ENCODE data around the gene CCR6. TPM values are rescaled to one million over a fixed set of nuclear protein-coding genes. Genes with fewer than 3 reads are reported as not detected.

Gene CCR6
- total and polyA plus RNA-seq, 2 of the 13 experiments (the other 11 are each of a cell fraction or from before 2014, with no cell fraction given), result 4.5 to 8.7 TPM

DNA sequence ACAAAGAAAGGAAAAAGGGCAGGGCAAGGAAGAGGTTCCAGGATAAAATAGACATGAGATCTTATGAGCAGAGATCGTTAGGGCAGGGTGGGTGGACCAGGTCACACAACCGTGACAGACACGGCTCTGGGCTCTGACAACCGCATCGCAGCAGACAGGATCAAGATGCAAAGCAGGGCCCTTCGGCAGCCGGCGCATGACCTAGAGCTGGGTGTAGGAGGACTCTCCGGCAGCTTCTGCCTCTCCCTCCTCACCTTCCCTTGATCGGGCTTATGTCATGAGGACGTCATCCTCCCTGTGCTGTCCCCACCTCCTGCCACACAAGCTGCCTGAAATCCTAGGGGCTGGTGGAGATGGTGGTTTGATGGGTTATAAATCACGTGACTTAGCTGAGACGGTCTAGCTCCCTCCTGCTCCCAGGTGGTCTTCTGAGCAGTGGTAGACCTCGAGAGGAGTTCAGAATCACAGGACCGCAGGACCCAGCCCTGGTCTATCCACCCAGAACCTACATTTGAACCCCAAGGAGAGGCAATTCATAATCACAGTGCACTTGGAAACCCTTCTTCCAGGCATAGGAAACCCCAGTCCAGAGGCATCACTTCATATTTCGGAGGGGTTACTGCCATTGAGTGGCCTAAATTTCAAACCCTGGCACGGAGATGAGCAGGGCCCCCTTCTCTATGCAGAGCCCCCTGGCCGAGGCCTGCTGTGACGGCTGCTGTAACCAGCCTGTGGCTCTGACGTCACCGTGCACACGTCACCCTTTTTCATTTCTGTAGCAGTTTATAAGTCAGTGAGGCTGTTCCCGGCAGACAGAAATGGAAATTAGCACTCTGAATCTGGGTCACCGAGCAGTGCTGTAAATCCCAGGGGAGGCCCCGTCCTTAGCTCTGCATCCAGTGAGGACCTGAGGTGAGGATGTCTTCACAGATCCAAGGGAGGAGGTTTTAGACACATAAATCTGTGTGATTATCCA is 8.7 kb upstream of the CCR6 start:
- FAIRE-seq (no peak), DNase-seq (ENCODE audit: low spot score) (no peak), ATAC-seq (no peak)
- H3K79me2 ChIP-seq (ENCODE audit: insufficient read depth, low read length), result no peaks in the 10 kb centered on the region
- BruUV-seq (replicated peaks), result no TSS peak
- in situ Hi-C loops (cut with HindIII; ENCODE audit: extremely low pct_ligation_motif_present, low pct_unique_long_range_greater_than_20kb), result no loop called here
- peak; percentile 95 for TF ChIP-seq CREB1 (IDR thresholded peaks at IDR 0.05)
- TF ChIP-seq CREB1 (CRISPR knock-in tag; IDR thresholded peaks at IDR 0.05), result no peak
- TF ChIP-seq, protein P1, sequence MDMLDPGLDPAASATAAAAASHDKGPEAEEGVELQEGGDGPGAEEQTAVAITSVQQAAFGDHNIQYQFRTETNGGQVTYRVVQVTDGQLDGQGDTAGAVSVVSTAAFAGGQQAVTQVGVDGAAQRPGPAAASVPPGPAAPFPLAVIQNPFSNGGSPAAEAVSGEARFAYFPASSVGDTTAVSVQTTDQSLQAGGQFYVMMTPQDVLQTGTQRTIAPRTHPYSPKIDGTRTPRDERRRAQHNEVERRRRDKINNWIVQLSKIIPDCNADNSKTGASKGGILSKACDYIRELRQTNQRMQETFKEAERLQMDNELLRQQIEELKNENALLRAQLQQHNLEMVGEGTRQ (IDR thresholded peaks at IDR 0.05; ENCODE audit: low read depth, low read length), result peak; percentile 64; the same call in 1 of the 2 replicates
- TF ChIP-seq, protein P1 (CRISPR knock-in tag; IDR thresholded peaks at IDR 0.05; ENCODE audit: borderline replicate concordance), result no peak
- TF ChIP-seq KLF12 (CRISPR knock-in tag; IDR thresholded peaks at IDR 0.05; ENCODE audit: borderline replicate concordance), result no peak
- TF ChIP-seq, protein P2, sequence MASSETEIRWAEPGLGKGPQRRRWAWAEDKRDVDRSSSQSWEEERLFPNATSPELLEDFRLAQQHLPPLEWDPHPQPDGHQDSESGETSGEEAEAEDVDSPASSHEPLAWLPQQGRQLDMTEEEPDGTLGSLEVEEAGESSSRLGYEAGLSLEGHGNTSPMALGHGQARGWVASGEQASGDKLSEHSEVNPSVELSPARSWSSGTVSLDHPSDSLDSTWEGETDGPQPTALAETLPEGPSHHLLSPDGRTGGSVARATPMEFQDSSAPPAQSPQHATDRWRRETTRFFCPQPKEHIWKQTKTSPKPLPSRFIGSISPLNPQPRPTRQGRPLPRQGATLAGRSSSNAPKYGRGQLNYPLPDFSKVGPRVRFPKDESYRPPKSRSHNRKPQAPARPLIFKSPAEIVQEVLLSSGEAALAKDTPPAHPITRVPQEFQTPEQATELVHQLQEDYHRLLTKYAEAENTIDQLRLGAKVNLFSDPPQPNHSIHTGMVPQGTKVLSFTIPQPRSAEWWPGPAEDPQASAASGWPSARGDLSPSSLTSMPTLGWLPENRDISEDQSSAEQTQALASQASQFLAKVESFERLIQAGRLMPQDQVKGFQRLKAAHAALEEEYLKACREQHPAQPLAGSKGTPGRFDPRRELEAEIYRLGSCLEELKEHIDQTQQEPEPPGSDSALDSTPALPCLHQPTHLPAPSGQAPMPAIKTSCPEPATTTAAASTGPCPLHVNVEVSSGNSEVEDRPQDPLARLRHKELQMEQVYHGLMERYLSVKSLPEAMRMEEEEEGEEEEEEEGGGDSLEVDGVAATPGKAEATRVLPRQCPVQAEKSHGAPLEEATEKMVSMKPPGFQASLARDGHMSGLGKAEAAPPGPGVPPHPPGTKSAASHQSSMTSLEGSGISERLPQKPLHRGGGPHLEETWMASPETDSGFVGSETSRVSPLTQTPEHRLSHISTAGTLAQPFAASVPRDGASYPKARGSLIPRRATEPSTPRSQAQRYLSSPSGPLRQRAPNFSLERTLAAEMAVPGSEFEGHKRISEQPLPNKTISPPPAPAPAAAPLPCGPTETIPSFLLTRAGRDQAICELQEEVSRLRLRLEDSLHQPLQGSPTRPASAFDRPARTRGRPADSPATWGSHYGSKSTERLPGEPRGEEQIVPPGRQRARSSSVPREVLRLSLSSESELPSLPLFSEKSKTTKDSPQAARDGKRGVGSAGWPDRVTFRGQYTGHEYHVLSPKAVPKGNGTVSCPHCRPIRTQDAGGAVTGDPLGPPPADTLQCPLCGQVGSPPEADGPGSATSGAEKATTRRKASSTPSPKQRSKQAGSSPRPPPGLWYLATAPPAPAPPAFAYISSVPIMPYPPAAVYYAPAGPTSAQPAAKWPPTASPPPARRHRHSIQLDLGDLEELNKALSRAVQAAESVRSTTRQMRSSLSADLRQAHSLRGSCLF (CRISPR knock-in tag; IDR thresholded peaks at IDR 0.05; ENCODE audit: borderline replicate concordance), result no peak
- TF ChIP-seq ATF1 (CRISPR knock-in tag; IDR thresholded peaks at IDR 0.05), result no peak
- TF ChIP-seq, protein P3, sequence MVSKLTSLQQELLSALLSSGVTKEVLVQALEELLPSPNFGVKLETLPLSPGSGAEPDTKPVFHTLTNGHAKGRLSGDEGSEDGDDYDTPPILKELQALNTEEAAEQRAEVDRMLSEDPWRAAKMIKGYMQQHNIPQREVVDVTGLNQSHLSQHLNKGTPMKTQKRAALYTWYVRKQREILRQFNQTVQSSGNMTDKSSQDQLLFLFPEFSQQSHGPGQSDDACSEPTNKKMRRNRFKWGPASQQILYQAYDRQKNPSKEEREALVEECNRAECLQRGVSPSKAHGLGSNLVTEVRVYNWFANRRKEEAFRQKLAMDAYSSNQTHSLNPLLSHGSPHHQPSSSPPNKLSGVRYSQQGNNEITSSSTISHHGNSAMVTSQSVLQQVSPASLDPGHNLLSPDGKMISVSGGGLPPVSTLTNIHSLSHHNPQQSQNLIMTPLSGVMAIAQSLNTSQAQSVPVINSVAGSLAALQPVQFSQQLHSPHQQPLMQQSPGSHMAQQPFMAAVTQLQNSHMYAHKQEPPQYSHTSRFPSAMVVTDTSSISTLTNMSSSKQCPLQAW (CRISPR knock-in tag; IDR thresholded peaks at IDR 0.05), result no peak
- peak; percentile 68 for TF ChIP-seq ATF7 (IDR thresholded peaks at IDR 0.05)
- TF ChIP-seq ATF7 (CRISPR knock-in tag; IDR thresholded peaks at IDR 0.05), result no peak
- peak; percentile 79 for TF ChIP-seq RAD51 (IDR thresholded peaks at IDR 0.05; ENCODE audit: borderline replicate concordance)
- no peak for TF ChIP-seq REL (CRISPR knock-in tag; conservative IDR thresholded peaks at IDR 0.05)
- TF ChIP-seq KDM3A (CRISPR knock-in tag; IDR thresholded peaks at IDR 0.05; ENCODE audit: low read depth), result no peak
- TF ChIP-seq ZNF337 (CRISPR knock-in tag; IDR thresholded peaks at IDR 0.05; ENCODE audit: borderline replicate concordance, low read depth), result no peak
- no peak for TF ChIP-seq RBM22 (optimal IDR thresholded peaks at IDR 0.05; ENCODE audit: low read length)
- CTCF ChIA-PET (ENCODE audit: low intra/inter-chr PET ratio, low total read pairs), result no interaction called here
- H3K27me3 ChIP-seq (ENCODE audit: control insufficient read depth in 1 of 2, insufficient read depth in 2 of 2, low read length in 2 of 2), result peaks cover 2 to 57% of the 10 kb centered on the region in 2 experiments; a peak in 4 of 5 replicates
- H3K4me3 ChIP-seq (replicated peaks in 1 of 3; ENCODE audit: insufficient read depth in 1 of 3, low read depth in 2 of 3, low read length in 3 of 3), result no peak overlapping the region
- no peak overlapping the region for H2AFZ ChIP-seq (ENCODE audit: low read length)
- POLR2A ChIA-PET, result no interaction called here
- H3K9ac ChIP-seq (ENCODE audit: insufficient read depth, low read depth, low read length), result no peak overlapping the region
- no peak overlapping the region for H3K27ac ChIP-seq (ENCODE audit: extremely low read length, insufficient read depth, low read length)
- no peaks in the 10 kb centered on the region for H3K9me3 ChIP-seq (ENCODE audit: low read length)
- intact Hi-C loops (cut with micrococcal nuclease; ENCODE audit: unreplicated experiment), result no loop called here
- H4K20me1 ChIP-seq (ENCODE audit: insufficient read depth, low read length), result no peaks in the 10 kb centered on the region
- H3K4me1 ChIP-seq (ENCODE audit: insufficient read depth, low read length), result peaks cover 21% of the 10 kb centered on the region
- WGBS (ENCODE audit: low lambda C conversion rate), result 38% methylated on average over 24 of the region's 25 CpGs
- no peak overlapping the region for H3K4me2 ChIP-seq (ENCODE audit: low read depth, low read length)
- no peaks in the 10 kb centered on the region for H3K36me3 ChIP-seq (replicated peaks in 1 of 2; ENCODE audit: control insufficient read depth in 1 of 2, insufficient read depth in 2 of 2, low read length in 2 of 2)

Data from HepG2 (cell line).